Fibroblast of skin of right biceps (primary cell): ENCODE results near the gene DAZAP1.

Source experiments
- DNase-seq: peaks from one replicate; pipeline ENCODE4 v3.0.0-alpha.2; 2013

The DAZAP1 gene

GRCh38 chr19:1426736-1427135, 19.4 kb downstream of the DAZAP1 start:
- no peak for DNase-seq

- no peak for DNase-seq
Observed at GRCh38 chr19:1427221-1427920, 20.0 kb downstream of the DAZAP1 start.

GRCh38 chr19:1428738-1429391, 21.5 kb downstream of the DAZAP1 start:
- no peak for DNase-seq

GRCh38 chr19:1429750-1430149, 22.4 kb downstream of the DAZAP1 start:
- DNase-seq: no peak

- DNase-seq: no peak
Observed at GRCh38 chr19:1430246-1430645, 22.9 kb downstream of the DAZAP1 start.

- no peak for DNase-seq
Observed at GRCh38 chr19:1431759-1432506, 24.5 kb downstream of the DAZAP1 start.

- no peak for DNase-seq
Observed at GRCh38 chr19:1432507-1432887, 25.1 kb downstream of the DAZAP1 start.

- DNase-seq: no peak
Observed at GRCh38 chr19:1433119-1434039, 26.0 kb downstream of the DAZAP1 start.

GRCh38 chr19:1434040-1434366, 26.6 kb downstream of the DAZAP1 start:
- DNase-seq: no peak

- peak; percentile 25 for DNase-seq
Observed at GRCh38 chr19:1434577-1435060, 27.2 kb downstream of the DAZAP1 start.

GRCh38 chr19:1435378-1435989, 28.1 kb downstream of the DAZAP1 start:
- DNase-seq: no peak

- no peak for DNase-seq
Observed at GRCh38 chr19:1437609-1438008, 30.2 kb downstream of the DAZAP1 start.

- peak; percentile 93 for DNase-seq
Observed at GRCh38 chr19:1438035-1438932, 30.9 kb downstream of the DAZAP1 start, which contains the start of gene RPS15. Gene RPS15 (plus strand): TSS chr19:1438396. CDS start chr19:1438426, 30 bp downstream.

- DNase-seq: no peak
Observed at GRCh38 chr19:1438933-1439354, 31.6 kb downstream of the DAZAP1 start.

- peak; percentile 33 for DNase-seq
Observed at GRCh38 chr19:1439525-1440417, 32.4 kb downstream of the DAZAP1 start.

- no peak for DNase-seq
Observed at GRCh38 chr19:1440418-1440801, 33.0 kb downstream of the DAZAP1 start.

GRCh38 chr19:1441022-1441426, 33.6 kb downstream of the DAZAP1 start:
- no peak for DNase-seq

- no peak for DNase-seq
Observed at GRCh38 chr19:1441677-1442438, 34.5 kb downstream of the DAZAP1 start.
